Measurements from ENCODE around the gene ATP13A2.
"Not testable (repeated sequence)": the region's sequence is repeated elsewhere in the genome, so short reads cannot be mapped to it uniquely, and the experiment has no call there.

ATP13A2 gene

DNA sequence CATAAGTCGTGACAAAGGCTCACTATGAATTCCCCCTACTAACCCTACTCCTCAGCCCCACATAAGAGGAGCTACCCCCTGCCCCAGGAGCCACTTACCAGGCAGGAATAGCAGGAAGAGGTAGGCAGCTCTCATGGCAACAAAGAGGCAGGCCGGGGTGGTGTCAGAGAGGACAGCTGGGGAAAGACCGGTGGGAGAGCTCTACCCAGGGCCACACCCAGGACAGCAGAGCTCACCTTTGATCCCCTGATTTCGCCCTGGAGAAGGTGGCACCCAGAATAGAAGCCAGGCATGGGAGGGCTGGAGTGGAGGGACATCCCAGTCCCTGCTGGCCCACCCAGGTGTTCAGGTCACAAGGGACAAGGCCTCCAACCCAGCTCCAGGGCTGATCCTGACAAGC lies 33.6 kb downstream of the ATP13A2 start:
- no peak for DNase-seq

DNA sequence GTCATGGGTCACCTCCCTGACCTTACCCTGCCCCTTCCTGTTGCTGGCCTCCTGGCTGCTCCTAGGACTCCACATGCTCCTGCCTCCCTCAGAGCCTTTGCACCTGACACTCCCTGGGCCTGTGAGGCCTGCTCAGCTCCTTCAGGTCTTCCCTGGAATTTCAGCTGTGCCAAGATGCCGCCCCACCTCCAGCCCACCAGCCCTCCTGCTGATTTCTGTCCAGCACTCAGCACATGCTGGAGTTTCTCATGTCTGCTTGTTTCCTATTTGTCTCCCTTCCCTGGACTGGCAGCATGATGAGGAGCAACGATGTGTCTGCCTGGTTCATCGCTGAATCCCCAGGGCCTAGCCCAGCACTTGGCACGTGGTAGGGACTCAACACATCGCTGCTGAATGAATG lies 34.4 kb downstream of the ATP13A2 start:
- DNase-seq = no peak

DNA sequence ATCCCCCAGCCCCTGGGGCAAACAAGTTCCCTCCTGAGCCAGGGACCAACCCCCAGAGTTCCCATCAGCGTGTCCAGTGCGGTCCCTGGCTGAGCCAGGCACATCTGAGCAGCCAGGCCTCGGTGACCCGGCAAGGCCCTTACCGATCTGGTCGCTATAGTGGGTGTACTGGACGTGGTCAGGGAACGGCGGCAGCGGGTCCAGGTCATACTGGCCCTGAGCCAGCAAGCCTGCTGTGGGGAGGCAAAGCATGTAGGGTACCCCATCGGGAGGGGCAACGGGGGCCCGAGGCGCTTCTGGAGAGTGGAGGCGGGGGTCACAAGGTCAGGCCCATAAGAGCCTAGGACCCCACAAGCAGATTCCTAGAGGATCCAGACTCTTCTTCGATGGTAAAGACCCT lies 34.8 kb downstream of the ATP13A2 start:
- DNase-seq = no peak

DNA sequence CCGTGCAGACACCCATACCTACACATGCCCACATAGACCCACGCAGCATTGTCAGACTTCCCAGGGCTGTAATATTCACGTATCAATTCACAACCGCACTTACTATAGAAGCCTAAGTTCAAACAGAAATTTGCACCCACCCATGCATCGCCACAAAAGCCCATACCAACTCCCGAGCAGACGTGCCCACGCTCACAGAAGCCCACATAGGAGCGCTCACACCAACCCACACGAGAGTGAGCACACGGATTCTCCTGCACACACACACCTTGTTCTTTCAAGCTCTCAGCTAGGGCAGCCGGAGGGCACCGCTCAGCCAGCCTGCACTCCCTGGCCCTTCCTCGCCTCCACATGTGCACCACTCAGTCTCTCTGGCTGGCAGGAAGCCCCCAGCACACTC lies 35.9 kb downstream of the ATP13A2 start:
- no peak for DNase-seq

DNA sequence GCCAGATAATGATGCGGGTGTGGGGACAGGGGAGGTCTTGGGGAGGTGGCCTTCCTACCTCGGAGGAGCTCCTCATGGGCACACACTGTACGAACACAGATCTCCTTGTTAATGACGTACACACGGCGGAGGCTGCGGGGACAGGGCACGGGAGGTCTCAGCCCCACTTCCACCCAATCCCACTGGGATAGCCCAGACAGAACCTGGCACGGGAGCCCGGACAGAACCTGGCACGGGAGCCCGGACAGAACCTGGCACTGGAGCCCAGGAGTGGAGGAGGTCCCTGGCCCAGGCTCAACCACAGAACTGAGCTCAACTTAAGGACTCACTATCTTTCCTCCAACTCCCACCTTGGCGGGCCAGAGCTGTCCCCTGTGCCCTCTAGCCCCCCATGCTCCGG lies 36.5 kb downstream of the ATP13A2 start:
- no peak for DNase-seq

DNA sequence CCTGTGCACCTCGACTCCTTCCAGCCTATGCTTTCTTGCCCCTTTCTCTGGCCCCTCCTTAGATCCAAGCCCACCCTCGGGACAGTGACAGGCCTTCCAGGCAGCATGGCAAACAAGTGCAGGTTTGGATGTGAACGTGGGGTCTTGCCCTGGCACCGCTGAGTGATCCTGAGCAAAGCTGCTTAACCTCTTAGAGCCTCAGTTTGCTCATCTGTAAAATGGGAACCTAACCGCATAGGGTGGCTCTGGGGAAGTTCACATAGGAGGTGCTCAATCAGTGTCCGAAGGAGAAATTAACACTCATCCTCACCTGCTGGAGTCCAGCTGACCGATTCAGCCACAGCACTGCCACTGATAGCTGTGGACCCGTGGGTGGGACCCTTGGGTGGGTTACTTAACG lies 38.5 kb downstream of the ATP13A2 start:
- DNase-seq = no peak

DNA sequence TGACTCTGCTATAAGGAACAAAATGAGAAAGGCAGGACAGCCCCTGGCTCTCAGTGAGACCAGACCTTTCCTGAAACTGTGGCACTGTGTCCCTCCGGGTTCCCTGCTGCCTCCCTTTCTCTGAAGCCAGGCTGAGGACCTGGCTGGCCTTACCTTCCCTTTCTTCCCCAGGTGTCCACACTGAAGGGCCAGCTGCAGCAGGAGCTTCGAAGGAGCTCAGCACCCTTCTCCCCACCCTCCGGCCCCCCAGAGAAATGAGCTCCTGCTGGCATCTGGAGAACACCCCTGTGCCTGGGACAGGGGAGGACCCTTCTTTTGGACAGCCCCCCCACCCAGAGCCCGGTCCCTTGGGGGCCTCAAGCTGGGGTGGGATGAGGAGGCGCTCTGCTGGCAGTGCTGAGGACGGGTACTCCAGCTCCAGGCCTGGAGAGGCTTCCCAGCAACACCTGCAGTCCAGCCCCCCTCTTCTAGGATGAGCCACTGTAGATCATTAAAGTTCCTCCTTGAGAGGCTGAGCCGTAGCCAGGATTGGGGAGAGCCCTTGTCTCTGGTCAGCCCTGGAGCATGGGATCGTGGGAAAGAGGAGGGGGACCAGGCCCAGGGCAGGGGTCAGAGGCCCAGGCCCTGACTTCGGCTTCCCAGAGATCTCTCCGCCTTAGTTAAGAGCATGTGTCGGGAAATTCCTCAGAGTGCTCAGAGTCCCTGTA lies 39.4 kb downstream of the ATP13A2 start:
- DNase-seq = no peak

DNA sequence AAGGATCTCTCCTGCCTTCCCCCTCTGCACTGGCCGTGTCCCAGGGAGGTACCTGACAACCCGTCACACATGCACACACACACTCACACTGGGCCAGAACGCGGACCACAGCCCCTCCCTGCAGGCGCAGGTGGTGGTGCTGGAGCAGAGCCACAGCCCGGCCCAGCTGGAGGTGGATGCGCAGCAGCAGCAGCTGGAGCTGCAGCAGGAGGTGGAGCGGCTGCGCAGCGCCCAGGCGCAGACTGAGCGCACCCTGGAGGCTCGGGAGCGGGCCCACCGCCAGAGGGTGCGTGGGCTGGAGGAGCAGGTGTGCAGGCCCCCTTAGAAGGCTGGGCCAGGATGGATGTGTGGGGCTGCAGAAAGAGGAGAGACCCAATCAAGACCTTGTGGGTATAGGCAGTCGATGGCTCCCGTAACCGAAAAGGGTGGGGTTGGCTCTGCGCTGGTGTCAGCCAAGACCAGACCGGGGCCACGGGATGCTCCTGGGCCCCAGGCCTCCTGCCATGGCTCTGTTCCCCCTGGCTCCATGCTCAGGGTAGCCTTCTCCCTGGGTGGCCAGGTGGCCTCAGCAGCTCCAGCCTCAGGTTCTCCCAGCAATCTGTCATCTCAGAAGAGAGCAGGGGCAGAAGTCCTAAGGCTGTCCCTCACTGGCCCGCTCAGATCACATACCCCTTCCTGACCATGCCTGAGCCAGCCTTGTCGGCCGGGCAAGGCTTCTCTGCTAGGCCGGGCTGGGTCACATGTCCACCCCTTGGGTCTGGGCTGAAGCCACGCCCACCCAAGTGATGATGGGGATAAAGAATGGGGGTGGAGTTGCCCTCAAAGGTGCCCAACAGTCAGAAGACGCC lies 40.2 kb downstream of the ATP13A2 start:
- DNase-seq = no peak

DNA sequence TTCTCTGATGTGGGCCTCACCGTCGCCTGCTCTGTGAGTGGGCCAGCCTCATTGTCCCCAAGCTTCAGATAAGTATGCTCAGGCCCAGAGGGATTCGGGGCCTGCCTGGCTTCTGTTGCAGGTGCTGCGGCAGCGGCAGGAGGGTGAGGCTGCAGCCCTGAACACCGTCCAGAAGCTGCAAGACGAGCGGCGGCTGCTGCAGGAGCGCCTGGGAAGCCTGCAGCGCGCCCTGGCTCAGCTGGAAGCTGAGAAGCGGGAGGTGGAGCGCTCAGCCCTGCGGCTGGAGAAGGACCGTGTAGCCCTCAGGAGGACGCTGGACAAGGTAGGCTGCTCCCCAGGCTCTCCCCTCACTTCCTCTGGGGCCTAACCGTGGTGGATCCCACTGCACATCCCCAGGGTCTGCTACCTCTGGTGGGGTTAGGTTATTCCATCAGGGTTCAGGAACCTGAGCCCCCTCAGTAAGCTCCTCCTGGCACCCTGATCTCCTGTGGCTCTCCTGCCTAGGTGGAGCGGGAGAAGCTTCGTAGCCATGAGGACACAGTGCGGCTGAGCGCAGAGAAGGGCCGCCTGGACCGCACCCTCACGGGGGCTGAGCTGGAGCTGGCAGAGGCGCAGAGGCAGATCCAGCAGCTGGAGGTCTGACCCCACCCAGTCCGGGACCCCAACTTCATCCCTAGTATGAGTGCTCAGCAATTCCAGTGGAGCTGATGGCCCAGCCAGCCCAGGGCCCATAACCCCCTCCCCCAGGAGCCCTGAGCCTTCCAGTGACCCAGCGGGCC lies 41.4 kb downstream of the ATP13A2 start:
- no peak for DNase-seq

DNA sequence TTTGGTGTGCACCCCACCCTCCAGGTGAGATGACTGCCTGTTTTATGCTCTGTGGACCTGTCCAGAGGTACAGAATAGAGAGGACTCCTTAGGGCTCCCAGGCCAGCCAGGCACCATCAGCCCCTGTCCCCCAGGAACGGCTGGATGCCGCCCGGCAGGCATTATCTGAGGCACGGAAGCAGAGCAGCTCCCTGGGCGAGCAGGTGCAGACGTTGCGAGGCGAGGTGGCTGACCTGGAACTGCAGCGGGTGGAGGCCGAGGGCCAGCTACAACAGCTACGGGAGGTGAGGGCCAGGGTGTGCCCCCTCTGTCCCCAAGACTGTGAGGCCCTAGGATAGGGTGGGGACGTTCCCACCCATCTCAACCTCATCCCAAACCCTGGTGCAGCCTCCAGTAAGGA lies 42.1 kb downstream of the ATP13A2 start:
- DNase-seq = no peak

DNA sequence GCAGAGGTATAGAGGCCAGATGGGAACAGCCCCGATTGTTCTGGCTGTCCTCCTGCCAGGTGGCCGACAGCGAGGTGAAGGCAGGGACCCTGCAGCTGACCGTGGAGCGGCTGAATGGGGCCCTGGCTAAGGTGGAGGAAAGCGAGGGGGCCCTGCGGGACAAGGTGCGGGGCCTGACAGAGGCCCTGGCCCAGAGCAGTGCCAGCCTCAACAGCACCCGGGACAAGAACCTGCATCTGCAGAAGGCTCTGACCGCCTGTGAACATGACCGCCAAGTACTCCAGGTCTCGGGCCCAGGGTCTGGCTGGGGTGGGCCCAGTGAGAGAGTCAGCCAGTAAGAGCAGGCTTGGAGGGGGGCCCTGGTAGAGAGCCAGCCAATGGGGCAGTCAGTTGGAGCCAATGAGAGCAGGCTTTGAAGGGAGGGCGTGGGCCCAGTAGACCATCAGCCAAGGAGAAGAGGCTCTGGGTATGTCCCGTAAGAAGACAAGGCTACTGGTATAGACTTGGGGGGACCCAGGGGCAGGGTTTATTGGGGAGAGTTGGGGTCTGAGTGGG lies 42.6 kb downstream of the ATP13A2 start:
- DNase-seq = no peak

DNA sequence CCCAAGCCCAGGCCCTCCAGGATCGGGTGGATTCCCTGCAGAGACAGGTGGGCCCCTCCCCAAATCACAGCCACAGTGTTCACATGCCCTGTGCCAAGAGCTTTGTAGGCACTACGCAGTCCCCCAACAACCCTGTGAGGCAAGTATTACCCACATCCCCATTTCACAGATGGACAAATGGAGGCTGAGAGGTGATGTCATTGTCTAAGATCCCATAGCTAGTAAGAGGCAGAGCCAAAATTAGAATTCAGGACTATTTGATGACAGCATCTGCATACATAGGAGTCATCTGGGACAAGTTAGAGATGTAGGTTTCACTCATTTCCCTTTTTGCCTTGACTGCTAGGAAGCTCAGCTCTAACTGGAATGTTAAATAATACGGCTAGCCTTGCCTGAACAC lies 43.4 kb downstream of the ATP13A2 start:
- no peak for DNase-seq

DNA sequence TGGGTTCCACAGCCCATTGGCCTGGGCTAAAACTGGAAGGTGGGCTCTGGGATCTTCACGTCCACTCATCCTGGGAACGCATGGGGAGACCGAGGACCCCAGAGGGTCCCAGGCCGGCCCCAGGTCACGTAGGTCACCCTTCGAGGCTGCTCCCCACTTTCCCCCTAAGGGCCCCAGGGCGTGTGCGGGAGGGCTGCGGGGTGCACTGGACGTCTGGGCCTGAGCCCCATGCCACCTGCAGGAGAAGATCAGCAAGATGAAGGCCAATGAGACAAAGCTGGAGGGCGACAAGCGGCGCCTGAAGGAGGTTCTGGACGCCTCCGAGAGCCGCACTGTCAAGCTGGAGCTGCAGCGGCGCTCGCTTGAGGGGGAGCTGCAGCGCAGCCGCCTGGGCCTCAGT lies 43.8 kb downstream of the ATP13A2 start:
- DNase-seq = no peak

DNA sequence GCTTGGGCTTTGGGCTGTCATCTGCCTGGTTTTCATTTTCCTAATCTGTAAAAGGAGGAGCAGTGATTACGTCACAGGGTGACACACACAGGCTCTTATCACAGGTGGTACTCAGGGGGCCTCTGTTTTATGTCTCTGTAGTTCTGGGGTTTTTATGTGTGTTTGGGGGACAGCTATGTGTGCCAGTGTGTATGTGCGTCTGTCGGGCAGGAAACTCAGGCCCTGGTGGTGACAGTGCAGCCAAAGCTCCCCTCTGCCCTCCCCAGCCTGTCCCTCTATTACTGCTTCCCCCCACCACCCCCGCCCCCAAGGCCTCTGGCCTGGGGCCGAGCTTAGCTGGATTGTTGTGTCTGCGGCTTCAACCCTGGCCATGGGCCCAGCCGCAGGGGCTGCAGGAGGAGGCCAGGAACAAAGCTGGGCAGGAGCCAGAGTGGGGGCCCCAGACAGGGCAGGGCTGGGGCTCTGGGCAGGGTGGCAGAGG lies 44.6 kb downstream of the ATP13A2 start:
- no peak for DNase-seq

DNA sequence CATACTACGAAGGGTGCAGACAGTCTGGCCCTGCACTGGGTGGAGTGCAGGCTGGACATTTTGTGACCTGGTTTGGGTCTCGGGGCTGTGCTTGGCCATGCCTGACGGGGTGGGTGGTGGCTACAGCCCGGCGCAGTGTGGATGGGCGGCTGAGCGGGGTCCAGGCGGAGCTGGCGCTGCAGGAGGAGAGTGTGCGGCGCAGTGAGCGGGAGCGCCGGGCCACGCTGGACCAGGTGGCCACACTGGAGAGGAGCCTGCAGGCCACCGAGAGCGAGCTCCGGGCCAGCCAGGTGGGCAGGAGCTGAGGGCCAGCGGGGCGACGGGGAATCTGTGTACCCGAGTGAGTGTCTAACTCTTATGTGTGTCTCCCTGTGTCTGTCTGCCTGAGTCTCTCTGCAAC lies 45.4 kb downstream of the ATP13A2 start:
- DNase-seq = no peak

DNA sequence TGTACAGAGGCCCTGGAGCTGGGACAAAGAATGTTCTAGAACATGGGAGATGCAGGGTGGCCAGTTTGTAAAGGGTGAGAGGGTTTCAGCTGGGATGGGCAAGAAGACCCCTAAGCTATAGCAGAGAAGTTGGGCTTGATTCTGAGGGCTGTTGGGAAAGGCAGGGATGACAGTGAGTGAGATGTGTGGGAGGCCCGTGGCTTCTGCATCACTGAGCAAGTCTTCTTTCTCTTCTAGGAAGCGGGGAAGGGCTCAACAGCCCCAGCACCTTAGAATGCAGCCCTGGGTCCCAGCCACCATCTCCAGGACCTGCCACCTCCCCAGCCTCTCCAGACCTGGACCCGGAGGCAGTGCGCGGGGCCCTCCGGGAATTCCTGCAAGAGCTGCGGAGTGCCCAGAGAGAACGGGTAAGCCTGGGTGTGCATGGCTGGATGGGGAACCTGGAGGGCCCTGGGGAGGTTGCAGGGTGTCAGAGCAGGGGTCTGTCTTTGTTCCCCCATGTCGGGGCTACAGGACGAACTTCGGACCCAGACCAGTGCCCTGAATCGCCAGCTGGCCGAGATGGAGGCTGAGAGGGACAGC lies 46.2 kb downstream of the ATP13A2 start:
- DNase-seq = no peak

DNA sequence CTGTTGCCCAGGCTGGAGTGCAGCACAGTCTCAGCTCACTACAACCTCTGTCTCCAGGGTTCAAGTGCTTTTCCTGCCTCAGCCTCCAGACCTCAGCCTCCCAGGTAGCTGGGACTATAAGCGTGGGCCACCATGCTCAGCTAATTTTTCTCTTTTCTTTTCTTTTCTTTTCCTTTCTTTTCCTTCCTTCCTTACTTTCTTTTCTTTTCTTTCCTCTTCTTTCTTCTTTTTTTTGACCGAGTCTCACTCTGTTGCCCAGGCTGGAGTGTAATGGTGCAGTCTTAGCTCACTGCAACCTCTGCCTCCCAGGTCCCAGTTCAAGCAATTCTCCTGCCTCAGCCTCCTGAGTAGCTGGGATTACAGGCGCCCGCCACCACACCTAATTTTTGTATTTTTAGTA lies 47.6 kb downstream of the ATP13A2 start:
- not testable (repeated sequence) for DNase-seq

DNA sequence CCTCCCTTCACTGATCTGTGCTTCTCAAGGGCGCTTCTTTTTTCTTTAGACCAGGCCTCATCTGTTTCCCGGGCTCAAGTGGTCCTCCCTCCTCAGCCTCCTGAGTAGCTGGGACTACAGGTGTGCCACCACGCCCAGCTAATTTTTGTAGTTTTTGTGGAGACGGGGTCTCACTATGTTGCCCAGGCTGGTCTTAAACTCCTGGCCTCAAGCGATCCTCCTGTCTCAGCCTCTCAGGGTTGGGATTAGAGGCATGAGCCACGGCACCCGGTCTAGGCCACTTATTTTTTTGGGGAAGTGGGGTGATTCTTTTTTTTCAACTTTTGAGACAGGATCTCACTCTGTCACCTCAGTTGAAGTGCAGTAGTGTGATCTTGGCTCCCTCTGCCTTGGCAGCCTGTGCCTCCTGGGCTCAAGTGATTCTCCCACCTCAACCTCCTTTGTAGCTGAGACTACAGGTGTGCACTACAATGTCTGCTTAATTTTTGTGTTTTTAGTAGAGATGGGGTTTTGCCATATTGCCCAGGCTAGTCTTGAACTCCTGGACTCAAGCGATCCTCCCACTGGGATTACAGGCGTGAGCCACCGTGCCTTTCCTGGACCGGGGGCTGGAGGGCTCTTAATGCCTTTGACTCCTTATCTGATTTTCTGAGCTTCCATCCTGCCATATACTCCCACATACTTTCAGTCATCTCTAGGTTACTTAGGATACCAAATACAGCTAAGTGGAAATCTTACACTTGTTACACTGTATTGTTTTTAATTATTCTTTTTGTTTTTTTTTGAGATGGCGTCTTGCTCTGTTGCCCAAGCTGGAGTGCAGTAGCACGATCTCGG lies 50.2 kb downstream of the ATP13A2 start:
- no peak for DNase-seq

DNA sequence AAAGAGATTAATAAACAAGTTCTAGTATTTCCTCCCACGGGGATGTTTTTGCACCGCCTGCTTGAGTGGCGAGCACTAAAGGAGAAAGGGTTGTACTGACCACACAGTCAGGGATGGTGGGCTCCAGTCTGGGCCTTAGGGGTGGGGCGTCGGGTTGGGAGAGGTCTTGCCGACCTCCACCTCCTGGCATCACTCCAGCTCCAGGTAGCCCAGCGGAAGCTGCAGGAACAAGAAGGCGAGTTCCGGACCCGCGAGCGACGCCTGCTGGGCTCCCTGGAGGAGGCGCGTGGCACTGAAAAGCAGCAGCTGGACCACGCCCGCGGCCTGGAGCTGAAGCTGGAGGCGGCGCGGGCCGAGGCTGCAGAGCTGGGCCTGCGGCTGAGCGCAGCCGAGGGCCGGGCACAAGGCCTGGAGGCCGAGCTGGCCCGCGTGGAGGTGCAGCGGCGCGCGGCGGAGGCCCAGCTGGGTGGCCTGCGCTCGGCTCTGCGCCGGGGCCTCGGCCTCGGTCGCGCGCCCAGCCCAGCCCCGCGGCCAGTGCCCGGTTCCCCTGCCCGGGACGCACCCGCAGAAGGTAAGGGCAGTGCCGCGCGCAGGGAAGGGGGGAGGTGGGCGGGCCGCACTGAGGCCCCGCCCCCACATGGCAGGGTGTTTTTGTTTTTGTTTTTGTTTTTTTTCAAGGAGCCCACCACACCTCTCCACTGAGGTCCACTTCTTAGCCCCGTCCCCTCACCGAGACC lies 51.0 kb downstream of the ATP13A2 start:
- peak; percentile 61 for DNase-seq

DNA sequence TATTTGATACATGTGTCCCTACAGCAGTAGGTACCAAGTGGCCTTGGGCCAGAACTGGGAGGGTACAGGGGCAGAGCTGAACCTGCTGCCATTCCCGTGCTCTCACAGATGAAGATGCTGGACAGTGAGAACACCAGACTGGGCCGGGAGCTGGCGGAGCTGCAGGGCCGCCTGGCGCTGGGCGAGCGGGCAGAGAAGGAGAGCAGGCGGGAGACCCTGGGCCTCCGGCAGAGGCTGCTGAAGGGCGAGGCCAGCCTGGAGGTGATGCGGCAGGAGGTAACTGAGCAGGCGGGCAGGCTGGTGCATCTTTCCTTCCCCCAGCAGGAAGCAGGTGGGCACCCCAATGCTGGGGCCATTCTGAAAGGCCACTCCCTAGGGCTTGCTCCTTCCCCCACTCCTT lies 53.3 kb downstream of the ATP13A2 start:
- DNase-seq = no peak

DNA sequence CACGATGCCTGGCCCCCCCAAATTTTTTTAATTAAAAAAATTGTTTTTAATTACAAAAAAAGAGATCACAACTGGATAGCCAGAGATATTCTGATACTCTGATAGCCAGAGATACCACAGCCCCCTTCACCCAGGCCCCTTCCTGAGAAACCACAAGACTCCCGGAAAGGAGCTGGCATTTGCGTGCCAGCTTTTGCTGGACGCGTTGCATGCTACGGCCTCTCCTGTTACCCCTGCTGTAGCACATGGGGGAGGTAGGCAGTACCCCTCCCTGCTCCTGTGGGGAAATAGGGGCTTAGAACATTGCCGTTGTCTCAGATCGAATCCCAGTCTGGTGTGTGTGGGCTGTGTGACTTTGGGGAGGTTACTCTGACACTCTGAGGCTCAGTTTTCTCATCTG lies 54.0 kb downstream of the ATP13A2 start:
- DNase-seq = no peak

Measured in central memory CD4-positive, alpha-beta T cell (primary cell).